ENCODE results near the gene TIAM1. TPM values are rescaled to one million over a fixed set of nuclear protein-coding genes. Genes with fewer than 3 reads are reported as not detected.

TIAM1 gene
- total RNA-seq, 2 experiments from 2014 or later = 34.9 to 38.5 TPM

GRCh38 chr21:31351438-31351837 is 7.4 kb upstream of the TIAM1 start:
- Mint-ChIP-seq H3K4me3 (no peak overlapping the region), H3K36me3 (ENCODE audit: low read depth) (peaks cover 6% of the 10 kb centered on the region), H3K27ac (peak overlapping the region; percentile 25), H3K27me3 (no peaks in the 10 kb centered on the region), H3K9me3 (peaks cover 8% of the 10 kb centered on the region), H3K4me1 (ENCODE audit: low read depth) (peaks cover 46% of the 10 kb centered on the region)
- intact Hi-C loops (cut with micrococcal nuclease) = loop anchor here (5.0 kb wide), 1 partner anchor 154 kb away; no protein-coding TSS in a partner anchor
- ChIA-PET POLR2A (interaction anchor here (0.6 to 3.6 kb wide), 2 partner anchors 9 to 32 kb away, joined by 3 to 26 read pairs; partner anchors contain the start of gene TIAM1), CTCF (no interaction called here)
- DNase-seq (no peak), ATAC-seq (no peak)
- TF ChIP-seq CTCF (IDR thresholded peaks at IDR 0.05) = no peak

DNA sequence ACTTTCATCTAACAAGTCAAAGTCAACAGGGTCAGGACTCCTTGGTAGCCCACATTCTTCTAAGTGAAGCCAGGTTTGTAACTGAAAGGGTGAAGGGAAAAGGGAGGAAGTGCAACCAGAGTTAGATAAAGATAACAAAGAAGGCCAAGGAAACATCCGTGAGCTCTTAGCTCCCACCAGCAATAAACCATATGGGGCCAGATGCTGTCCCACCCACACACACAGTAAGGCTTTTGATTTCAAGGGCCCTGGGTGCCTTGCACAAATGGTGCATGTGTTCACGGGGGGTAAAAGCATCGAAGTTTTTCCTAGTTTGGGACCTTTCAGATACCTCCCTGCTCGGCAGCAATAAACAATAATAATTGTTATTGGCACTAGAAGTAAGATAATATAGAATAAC is 5.1 kb upstream of the TIAM1 start:
- Mint-ChIP-seq H3K27me3 (no peaks in the 10 kb centered on the region), H3K36me3 (ENCODE audit: low read depth) (peaks cover 4% of the 10 kb centered on the region), H3K27ac (no peak overlapping the region), H3K9me3 (peaks cover 8% of the 10 kb centered on the region), H3K4me1 (ENCODE audit: low read depth) (peaks cover 37% of the 10 kb centered on the region), H3K4me3 (no peak overlapping the region)
- no peak for TF ChIP-seq CTCF (IDR thresholded peaks at IDR 0.05)
- CTCF ChIA-PET = interaction anchor here (0.8 kb wide), 1 partner anchor 231 kb away, joined by 3 read pairs; no protein-coding TSS in a partner anchor
- no peak for DNase-seq
- intact Hi-C loops (cut with micrococcal nuclease) = no loop called here
- POLR2A ChIA-PET = no interaction called here
- no peak for ATAC-seq

GRCh38 chr21:31348188-31348587 is 4.1 kb upstream of the TIAM1 start:
- no peak overlapping the region for H3K4me3 Mint-ChIP-seq
- H3K9me3 Mint-ChIP-seq = peaks cover 8% of the 10 kb centered on the region
- intact Hi-C loops (cut with micrococcal nuclease) = no loop called here
- H3K4me1 Mint-ChIP-seq (ENCODE audit: low read depth) = peaks cover 35% of the 10 kb centered on the region
- no peak for TF ChIP-seq CTCF (IDR thresholded peaks at IDR 0.05)
- POLR2A ChIA-PET = no interaction called here
- no peaks in the 10 kb centered on the region for H3K27me3 Mint-ChIP-seq
- H3K36me3 Mint-ChIP-seq (ENCODE audit: low read depth) = peaks cover 4% of the 10 kb centered on the region
- H3K27ac Mint-ChIP-seq = no peak overlapping the region
- no peak for DNase-seq
- CTCF ChIA-PET = interaction anchor here (0.8 to 1.4 kb wide), 5 partner anchors 15 to 98 kb away, joined by 3 to 6 read pairs (median 3); no protein-coding TSS in a partner anchor
- no peak for ATAC-seq

DNA sequence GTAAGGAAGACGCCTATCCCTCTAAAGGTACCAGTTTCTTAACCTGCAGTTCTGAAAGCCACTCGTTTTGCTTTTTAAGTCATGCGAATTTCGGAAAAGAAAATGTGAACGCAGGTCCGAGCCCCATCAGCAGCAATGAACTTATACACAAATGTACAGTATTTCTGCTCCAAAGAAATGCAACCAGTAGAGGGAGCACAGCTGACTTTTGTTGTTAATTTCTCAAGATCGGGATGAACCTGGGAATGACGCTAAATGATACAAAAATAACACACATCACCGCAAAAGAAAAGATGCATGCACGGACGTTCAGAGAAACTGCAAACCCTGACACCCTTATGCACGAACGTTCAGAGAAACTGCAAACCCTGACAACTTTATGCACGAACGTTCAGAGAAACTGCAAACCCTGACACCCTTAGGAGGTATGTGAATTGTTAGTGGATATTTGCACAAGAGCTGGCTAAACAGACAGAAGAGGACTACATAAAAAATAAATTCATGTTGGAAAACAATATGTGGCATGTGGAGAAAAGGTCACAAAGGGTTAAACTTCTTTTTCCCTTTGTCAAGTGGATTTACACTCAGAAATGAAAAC is 3.5 kb upstream of the TIAM1 start:
- CTCF ChIA-PET = interaction anchor here (0.8 to 1.4 kb wide), 5 partner anchors 15 to 99 kb away, joined by 3 to 6 read pairs (median 3); no protein-coding TSS in a partner anchor
- ATAC-seq (no peak), DNase-seq (no peak)
- peaks cover 8% of the 10 kb centered on the region for H3K9me3 Mint-ChIP-seq
- TF ChIP-seq CTCF (IDR thresholded peaks at IDR 0.05) = peak; percentile 38
- peaks cover 4% of the 10 kb centered on the region for H3K36me3 Mint-ChIP-seq (ENCODE audit: low read depth)
- peaks cover 33% of the 10 kb centered on the region for H3K4me1 Mint-ChIP-seq (ENCODE audit: low read depth)
- intact Hi-C loops (cut with micrococcal nuclease) = no loop called here
- no peak overlapping the region for H3K27ac Mint-ChIP-seq
- H3K4me3 Mint-ChIP-seq = no peak overlapping the region
- H3K27me3 Mint-ChIP-seq = peaks cover under 1% of the 10 kb centered on the region
- POLR2A ChIA-PET = interaction anchor here (0.6 kb wide), 1 partner anchor 881 kb away, joined by 3 read pairs; no protein-coding TSS in a partner anchor

DNA sequence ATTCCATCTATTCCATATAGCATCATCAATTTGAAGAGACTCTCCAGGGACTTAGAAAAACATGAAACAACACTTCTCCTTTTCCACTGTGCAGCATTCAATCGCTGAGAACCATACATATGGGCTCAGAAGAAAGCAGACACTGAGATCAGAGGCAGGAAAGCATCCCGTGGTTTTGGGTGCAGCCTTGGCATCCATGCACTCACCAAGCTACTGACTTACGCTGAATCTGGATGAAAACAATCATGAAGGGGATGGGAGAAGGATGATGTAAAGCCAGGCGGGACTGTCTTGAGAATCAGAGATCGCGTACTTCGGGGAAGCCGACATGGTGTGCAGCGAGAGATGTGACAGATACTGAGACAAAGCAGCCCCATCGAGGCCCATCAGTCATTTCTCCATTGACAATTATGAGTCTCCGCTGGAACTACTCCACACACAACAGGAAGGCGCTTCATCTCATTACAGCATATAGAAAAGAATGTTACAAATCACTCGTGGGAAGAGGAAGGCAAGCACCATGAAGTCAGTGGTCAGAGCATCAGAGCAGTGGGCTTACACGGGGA is 2.3 kb upstream of the TIAM1 start:
- ChIA-PET CTCF (interaction anchor here (0.7 kb wide), 1 partner anchor 162 kb away, joined by 3 read pairs; no protein-coding TSS in a partner anchor), POLR2A (interaction anchor here (0.6 kb wide), 1 partner anchor 85 kb away, joined by 3 read pairs; no protein-coding TSS in a partner anchor)
- Mint-ChIP-seq H3K4me1 (ENCODE audit: low read depth) (peaks cover 33% of the 10 kb centered on the region), H3K27me3 (peaks cover 3% of the 10 kb centered on the region), H3K9me3 (peaks cover 8% of the 10 kb centered on the region), H3K36me3 (ENCODE audit: low read depth) (peaks cover 4% of the 10 kb centered on the region), H3K4me3 (no peak overlapping the region), H3K27ac (no peak overlapping the region)
- no peak for TF ChIP-seq CTCF (IDR thresholded peaks at IDR 0.05)
- ATAC-seq (no peak), DNase-seq (no peak)
- intact Hi-C loops (cut with micrococcal nuclease) = no loop called here
